ENCODE measurements around the gene WNT9B. TPM values are rescaled to one million over a fixed set of nuclear protein-coding genes. Genes with fewer than 3 reads are reported as not detected.
A peak's percentile ranks its signal among the peaks of the same experiment; 100 is the strongest.

The WNT9B gene
- total and polyA plus RNA-seq, 9 donors = 0.04 to 0.52 (median 0.11) TPM; not detected in 5

DNA sequence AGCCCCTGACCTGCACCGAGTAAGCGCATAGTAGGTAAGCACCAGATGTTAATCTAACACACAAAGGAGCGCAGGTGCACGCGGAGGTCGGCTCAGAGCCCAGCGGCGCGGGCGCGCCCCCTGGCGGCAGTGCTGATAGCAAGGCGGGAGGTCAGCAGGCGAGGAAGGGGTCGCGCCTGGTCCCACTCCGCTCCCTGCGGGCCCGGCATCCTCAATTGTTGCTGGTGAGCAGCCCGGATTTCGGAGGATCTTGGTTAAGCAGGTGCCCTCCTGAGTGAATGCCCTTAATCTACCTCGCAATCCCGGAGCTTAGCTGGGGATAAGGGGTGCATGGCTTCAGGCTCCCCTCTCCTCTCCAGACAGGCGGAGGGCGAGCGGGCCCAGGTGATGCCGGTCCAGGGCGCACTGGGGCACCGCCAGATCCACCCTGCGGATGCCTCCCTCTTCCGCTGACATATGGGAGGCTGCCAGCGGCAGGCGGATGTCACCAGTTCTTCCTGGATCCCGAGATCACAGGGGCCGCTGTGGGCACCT, 28.9 kb upstream of the WNT9B start:
- peaks cover 78% of the 10 kb centered on the region for H3K27me3 ChIP-seq (ENCODE audit: control insufficient read depth, insufficient read depth, low read length)
- H3K4me3 ChIP-seq (ENCODE audit: low read length) = no peak overlapping the region
- no peaks in the 10 kb centered on the region for H3K36me3 ChIP-seq (ENCODE audit: control insufficient read depth, insufficient read depth, low read length)
- H3K27ac ChIP-seq (ENCODE audit: low read length) = no peak overlapping the region
- DNase-seq = no peak
- H3K9me3 ChIP-seq (replicated peaks; ENCODE audit: control insufficient read depth, low read depth, low read length) = peaks cover 2% of the 10 kb centered on the region
- 19% methylated on average over 28 of the region's 35 CpGs for WGBS (ENCODE audit: insufficient coverage)
- peaks cover 18% of the 10 kb centered on the region for H3K4me1 ChIP-seq (ENCODE audit: control insufficient read depth, insufficient read depth, low read length)

DNA sequence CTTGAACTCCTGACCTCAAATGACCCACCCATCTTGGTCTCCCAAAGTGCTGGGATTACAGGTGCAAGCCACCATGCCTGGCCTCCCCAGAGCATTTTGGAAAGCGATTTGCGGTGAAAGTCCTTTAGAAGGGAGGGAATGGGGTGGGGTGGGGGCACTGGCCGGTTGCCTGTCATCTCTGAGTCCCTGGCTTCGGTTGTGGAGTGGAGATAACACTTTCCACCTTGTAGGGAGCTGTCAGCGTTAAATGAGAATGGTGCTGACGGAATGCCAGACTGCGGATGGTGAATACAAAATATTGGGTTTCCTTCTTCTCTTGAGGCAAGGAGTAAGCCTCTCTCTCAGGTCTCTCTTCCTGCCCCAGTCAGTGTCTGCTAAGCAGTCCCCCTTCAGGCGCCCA, 27.7 kb upstream of the WNT9B start:
- no peak for DNase-seq
- peaks cover 3% of the 10 kb centered on the region for H3K9me3 ChIP-seq (replicated peaks; ENCODE audit: control insufficient read depth, low read depth, low read length)
- H3K4me1 ChIP-seq (ENCODE audit: control insufficient read depth, insufficient read depth, low read length) = peaks cover 14% of the 10 kb centered on the region
- 67% methylated on average over 4 of the region's 8 CpGs for WGBS (ENCODE audit: insufficient coverage)
- no peak overlapping the region for H3K4me3 ChIP-seq (ENCODE audit: low read length)
- no peak overlapping the region for H3K27ac ChIP-seq (ENCODE audit: low read length)
- no peaks in the 10 kb centered on the region for H3K36me3 ChIP-seq (ENCODE audit: control insufficient read depth, insufficient read depth, low read length)
- H3K27me3 ChIP-seq (ENCODE audit: control insufficient read depth, insufficient read depth, low read length) = peaks cover 68% of the 10 kb centered on the region

DNA sequence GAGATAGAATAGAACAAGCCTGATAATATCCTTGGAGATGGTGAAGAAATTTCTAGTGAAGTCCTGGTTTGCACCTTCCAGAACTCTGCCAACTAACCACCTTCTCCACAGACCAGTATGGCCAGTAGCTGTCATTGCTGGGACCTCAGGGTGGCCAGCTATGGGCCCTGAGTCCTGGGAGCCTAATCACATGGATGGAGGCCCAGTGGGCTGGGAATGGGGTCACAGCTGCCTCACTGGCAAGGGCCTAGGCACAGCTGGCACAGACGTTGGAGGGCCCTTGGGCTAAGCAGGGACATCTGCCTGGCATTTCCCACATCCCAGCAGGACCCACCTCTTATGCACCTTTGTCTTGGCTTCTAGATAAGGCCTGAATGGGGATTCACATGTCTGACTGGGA, 25.3 kb upstream of the WNT9B start:
- Histone ChIP-seq H3K36me3 (ENCODE audit: control insufficient read depth, insufficient read depth, low read length) (no peaks in the 10 kb centered on the region), H3K4me1 (ENCODE audit: control insufficient read depth, insufficient read depth, low read length) (no peaks in the 10 kb centered on the region), H3K27me3 (ENCODE audit: control insufficient read depth, insufficient read depth, low read length) (peaks cover 44% of the 10 kb centered on the region), H3K9me3 (replicated peaks; ENCODE audit: control insufficient read depth, low read depth, low read length) (peaks cover 3% of the 10 kb centered on the region), H3K27ac (ENCODE audit: low read length) (no peak overlapping the region), H3K4me3 (ENCODE audit: low read length) (no peak overlapping the region)
- no peak for DNase-seq
- WGBS (ENCODE audit: insufficient coverage) = 50% methylated on average over 1 of the region's 1 CpG

DNA sequence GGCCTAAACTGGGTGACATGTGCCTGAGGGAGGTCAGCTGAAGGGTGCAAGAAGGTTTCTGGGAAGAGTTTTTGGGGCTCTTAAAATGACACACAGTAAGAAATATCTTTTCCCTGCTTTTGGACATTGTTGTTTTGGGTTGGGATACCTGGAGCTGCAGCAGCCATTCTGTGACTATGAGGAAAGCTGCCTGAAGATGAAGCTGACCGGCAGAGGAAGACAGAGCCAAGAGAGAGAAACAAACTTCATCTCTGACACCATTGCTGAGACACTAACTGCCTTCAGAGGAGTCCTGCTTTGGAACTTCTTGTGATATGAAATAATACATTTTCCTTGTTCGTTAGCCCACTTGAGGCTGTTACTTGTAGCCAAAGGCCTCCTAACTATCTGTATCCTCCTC, 24.1 kb upstream of the WNT9B start:
- no peak overlapping the region for H3K27ac ChIP-seq (ENCODE audit: low read length)
- no CpG with 5 or more reads among the region's 2 CpGs for WGBS (ENCODE audit: insufficient coverage)
- H3K4me3 ChIP-seq (ENCODE audit: low read length) = no peak overlapping the region
- H3K4me1 ChIP-seq (ENCODE audit: control insufficient read depth, insufficient read depth, low read length) = no peaks in the 10 kb centered on the region
- peaks cover 35% of the 10 kb centered on the region for H3K27me3 ChIP-seq (ENCODE audit: control insufficient read depth, insufficient read depth, low read length)
- peaks cover 3% of the 10 kb centered on the region for H3K9me3 ChIP-seq (replicated peaks; ENCODE audit: control insufficient read depth, low read depth, low read length)
- H3K36me3 ChIP-seq (ENCODE audit: control insufficient read depth, insufficient read depth, low read length) = no peaks in the 10 kb centered on the region
- no peak for DNase-seq

DNA sequence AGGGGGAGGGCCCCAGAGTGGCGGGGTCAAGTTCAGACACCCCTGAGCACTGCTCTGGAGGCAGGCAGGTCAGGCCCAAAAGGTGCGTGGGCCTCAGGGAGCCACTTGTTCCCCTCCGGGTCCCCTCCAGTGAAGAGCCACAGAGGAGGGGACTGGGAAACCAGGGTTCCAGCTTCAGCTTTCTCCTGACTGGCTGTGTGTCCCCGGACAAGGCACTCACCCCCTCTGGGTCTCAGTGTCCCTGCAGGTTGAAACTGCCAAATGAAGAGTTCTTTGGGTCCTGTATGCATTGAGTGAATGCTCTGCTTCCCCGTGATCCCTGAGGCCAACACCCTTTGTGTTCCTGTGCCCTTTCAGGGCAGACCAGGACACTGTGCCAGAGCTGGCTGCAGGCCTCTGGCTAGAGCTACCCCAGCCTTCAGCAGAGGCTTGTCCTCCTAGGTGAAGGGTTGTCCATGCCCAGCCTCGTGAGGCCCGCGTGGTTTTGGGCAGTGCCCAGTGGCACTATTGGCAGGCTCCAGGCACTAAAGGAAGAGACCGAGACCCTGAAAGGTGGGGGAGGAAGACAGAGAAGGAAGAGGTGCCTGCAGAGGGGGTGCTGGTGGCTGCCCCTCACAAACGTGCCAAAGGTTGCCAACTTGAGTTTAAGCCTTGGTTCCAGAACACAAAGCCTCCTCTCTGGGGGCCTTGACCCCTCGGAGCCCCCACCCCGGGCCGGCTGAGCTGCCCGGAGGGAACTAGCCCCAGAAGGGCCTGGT, 19.6 kb upstream of the WNT9B start:
- no peaks in the 10 kb centered on the region for H3K4me1 ChIP-seq (ENCODE audit: control insufficient read depth, insufficient read depth, low read length)
- H3K27ac ChIP-seq (ENCODE audit: low read length) = no peak overlapping the region
- H3K9me3 ChIP-seq (replicated peaks; ENCODE audit: control insufficient read depth, low read depth, low read length) = peaks cover 3% of the 10 kb centered on the region
- H3K27me3 ChIP-seq (ENCODE audit: control insufficient read depth, insufficient read depth, low read length) = peaks cover 15% of the 10 kb centered on the region
- no peak for DNase-seq
- no peak overlapping the region for H3K4me3 ChIP-seq (ENCODE audit: low read length)
- H3K36me3 ChIP-seq (ENCODE audit: control insufficient read depth, insufficient read depth, low read length) = no peaks in the 10 kb centered on the region
- 66% methylated on average over 9 of the region's 14 CpGs for WGBS (ENCODE audit: insufficient coverage)

DNA sequence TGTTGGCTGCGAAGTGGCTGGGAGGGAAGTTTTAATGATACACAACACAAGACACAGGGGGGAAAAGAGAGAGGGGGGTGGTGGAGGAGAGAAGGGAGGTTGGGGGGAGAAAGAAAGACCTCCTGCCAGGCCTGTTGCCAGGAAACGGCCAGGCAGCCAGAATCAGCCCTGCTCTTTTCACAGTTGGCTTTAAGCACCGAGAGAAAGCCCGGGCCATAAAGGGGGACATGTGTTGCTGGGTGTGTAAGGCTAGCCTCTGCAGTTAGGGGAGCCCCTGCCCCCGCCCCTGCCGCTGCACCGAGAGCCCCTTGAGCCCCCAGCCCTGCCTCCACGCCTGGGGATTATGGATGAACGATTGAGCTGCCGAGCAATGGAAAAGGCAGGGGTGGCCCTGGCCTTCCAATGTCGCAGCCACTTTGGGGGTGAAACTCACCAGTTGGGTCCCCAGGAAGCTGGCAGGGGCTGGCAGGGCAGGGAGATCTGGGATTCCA, 19.0 kb upstream of the WNT9B start:
- H3K9me3 ChIP-seq (replicated peaks; ENCODE audit: control insufficient read depth, low read depth, low read length) = peaks cover 1% of the 10 kb centered on the region

DNA sequence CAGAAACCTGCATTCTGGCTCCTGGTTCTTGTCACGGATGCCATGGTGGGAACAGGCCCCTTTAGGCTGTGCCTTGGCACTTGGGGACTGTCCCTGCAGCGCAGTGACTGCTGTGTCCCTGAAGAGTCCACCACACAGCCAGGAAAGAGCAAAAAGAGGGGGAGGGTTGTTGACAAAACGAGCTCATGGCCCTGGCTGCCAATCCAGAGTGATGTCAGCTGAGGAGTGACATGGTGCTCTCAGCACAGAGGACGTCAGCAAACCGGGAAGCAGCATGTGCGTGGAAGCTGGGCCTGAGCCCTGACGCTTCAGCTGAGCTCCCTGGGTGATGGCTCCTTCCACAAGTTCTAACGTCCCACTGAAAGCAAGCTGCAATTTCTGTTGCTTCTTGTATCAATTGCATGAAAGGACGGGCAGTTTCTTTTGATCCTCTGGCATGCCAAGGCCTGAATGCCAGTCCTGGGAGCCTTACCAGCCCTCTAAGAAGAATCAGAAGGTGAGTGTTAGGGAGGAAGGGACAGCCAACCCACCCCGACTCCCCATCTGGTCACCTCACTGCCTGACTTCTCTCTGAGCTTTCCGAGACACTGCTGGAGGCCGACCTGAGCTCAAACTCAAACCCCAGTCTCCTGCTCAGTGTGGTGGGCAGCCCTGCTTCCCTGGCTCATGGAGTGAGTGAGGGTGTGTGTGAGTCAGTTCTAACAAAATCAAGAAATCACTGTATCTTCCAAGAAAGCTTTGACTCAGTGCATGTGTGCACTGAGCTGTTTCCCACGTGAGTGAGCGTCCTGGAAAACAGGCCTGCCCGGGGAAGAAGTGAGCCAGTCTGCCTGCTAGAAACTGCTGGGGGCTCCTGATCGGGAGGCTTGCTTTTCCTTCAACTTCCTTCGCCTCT, 18.2 kb upstream of the WNT9B start:
- H3K27ac ChIP-seq (ENCODE audit: low read length) = no peak overlapping the region
- WGBS (ENCODE audit: insufficient coverage) = 34% methylated on average over 12 of the region's 17 CpGs
- peaks cover 13% of the 10 kb centered on the region for H3K27me3 ChIP-seq (ENCODE audit: control insufficient read depth, insufficient read depth, low read length)
- no peaks in the 10 kb centered on the region for H3K9me3 ChIP-seq (replicated peaks; ENCODE audit: control insufficient read depth, low read depth, low read length)
- no peak overlapping the region for H3K4me3 ChIP-seq (ENCODE audit: low read length)
- H3K36me3 ChIP-seq (ENCODE audit: control insufficient read depth, insufficient read depth, low read length) = no peaks in the 10 kb centered on the region
- peak; percentile 43 for DNase-seq
- H3K4me1 ChIP-seq (ENCODE audit: control insufficient read depth, insufficient read depth, low read length) = no peaks in the 10 kb centered on the region

More for the DNA sequence above, 19.0 kb upstream of the WNT9B start:
- Histone ChIP-seq H3K4me1 (ENCODE audit: control insufficient read depth, insufficient read depth, low read length) (no peaks in the 10 kb centered on the region), H3K27ac (ENCODE audit: low read length) (no peak overlapping the region), H3K36me3 (ENCODE audit: control insufficient read depth, insufficient read depth, low read length) (no peaks in the 10 kb centered on the region), H3K27me3 (ENCODE audit: control insufficient read depth, insufficient read depth, low read length) (peaks cover 13% of the 10 kb centered on the region), H3K4me3 (ENCODE audit: low read length) (no peak overlapping the region)
- DNase-seq = no peak
- 19% methylated on average over 7 of the region's 11 CpGs for WGBS (ENCODE audit: insufficient coverage)

DNA sequence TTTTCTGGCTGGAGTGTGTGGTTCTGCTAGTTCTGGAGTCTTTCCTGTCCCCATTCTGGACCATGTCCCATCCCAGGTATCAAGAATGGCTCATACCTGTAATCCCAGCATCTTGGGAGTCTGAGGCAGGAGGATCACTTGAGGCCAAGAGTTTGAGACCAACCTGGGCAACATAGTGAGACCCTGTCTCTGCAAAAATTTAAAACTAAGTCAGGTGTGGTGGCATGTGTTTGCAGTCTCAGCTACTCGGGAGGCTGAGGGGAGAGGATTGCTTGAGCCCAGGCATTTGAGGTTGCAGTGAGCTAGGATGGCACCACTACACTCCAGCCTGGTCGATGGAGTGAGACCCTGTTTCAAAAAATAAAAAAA, 17.6 kb upstream of the WNT9B start:
- no peaks in the 10 kb centered on the region for H3K9me3 ChIP-seq (replicated peaks; ENCODE audit: control insufficient read depth, low read depth, low read length)
- no peak for DNase-seq
- 89% methylated on average over 1 of the region's 2 CpGs for WGBS (ENCODE audit: insufficient coverage)
- no peak overlapping the region for H3K4me3 ChIP-seq (ENCODE audit: low read length)
- H3K27me3 ChIP-seq (ENCODE audit: control insufficient read depth, insufficient read depth, low read length) = peaks cover 11% of the 10 kb centered on the region
- H3K4me1 ChIP-seq (ENCODE audit: control insufficient read depth, insufficient read depth, low read length) = no peaks in the 10 kb centered on the region
- H3K36me3 ChIP-seq (ENCODE audit: control insufficient read depth, insufficient read depth, low read length) = no peaks in the 10 kb centered on the region
- H3K27ac ChIP-seq (ENCODE audit: low read length) = no peak overlapping the region

DNA sequence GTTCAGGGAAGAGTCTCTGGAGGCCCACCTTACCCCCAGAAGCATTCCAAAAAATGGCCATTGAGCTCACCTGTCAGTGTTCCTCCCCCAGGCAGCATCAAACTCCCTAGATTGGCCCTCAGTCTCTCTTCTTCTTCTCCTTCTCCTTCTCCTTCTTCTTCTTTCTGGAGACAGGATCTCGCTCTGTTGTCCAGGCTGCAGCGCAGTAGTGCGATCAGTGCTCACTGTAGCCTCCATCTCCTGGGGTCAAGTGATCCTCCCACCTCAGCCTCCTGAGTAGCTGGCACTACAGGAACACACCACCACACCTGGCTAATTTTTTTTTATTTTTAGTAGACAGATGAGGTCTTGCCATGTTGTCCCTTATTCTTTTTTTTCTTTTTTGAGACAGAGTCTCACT, 16.5 kb upstream of the WNT9B start:
- DNase-seq = no peak
- Histone ChIP-seq H3K27me3 (ENCODE audit: control insufficient read depth, insufficient read depth, low read length) (peaks cover 13% of the 10 kb centered on the region), H3K9me3 (replicated peaks; ENCODE audit: control insufficient read depth, low read depth, low read length) (no peaks in the 10 kb centered on the region), H3K27ac (ENCODE audit: low read length) (no peak overlapping the region), H3K4me1 (ENCODE audit: control insufficient read depth, insufficient read depth, low read length) (no peaks in the 10 kb centered on the region), H3K4me3 (ENCODE audit: low read length) (no peak overlapping the region), H3K36me3 (ENCODE audit: control insufficient read depth, insufficient read depth, low read length) (no peaks in the 10 kb centered on the region)
- WGBS (ENCODE audit: insufficient coverage) = no CpG with 5 or more reads among the region's 3 CpGs

DNA sequence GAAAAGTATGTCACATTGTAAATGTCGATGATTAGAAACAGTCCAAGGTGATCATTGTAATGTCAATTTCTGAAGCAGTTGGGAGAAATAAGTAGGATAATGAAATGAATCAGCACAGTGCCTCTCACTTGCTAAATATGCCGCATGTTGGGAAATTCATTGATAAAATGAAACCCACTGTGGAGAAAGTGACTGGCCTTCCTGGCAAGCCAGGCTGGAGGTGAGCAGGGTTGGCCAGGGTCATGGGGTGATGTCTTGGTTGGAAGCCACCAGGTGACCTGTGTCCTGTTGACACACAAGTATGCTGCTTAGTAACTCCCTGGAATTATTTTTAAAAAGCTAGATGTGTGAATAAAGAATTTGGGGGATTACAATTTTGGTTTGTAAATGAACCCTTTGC, 14.9 kb upstream of the WNT9B start:
- H3K36me3 ChIP-seq (ENCODE audit: control insufficient read depth, insufficient read depth, low read length) = no peaks in the 10 kb centered on the region
- H3K27me3 ChIP-seq (ENCODE audit: control insufficient read depth, insufficient read depth, low read length) = peaks cover 20% of the 10 kb centered on the region
- H3K4me1 ChIP-seq (ENCODE audit: control insufficient read depth, insufficient read depth, low read length) = no peaks in the 10 kb centered on the region
- no peak for DNase-seq
- H3K4me3 ChIP-seq (ENCODE audit: low read length) = no peak overlapping the region
- no peak overlapping the region for H3K27ac ChIP-seq (ENCODE audit: low read length)
- no peaks in the 10 kb centered on the region for H3K9me3 ChIP-seq (replicated peaks; ENCODE audit: control insufficient read depth, low read depth, low read length)
- WGBS (ENCODE audit: insufficient coverage) = 60% methylated on average over 1 of the region's 2 CpGs
